Gastrocnemius medialis (tissue), 4 donors: Measurements from ENCODE around the gene MAVS. TPM values are rescaled to one million over a fixed set of nuclear protein-coding genes. Genes with fewer than 3 reads are reported as not detected.

Source experiments
- ATAC-seq, 2 donors: fragments of 150-250 bp; one replicate each; pipeline ENCODE4 v1.9.1; 2016
- DNase-seq, 2 donors: peaks; one replicate each; pipeline ENCODE4 v3.0.0-alpha.2; 2019
- H3K27ac ChIP-seq, 4 donors: fragments of 200-600 bp; sonication (generic); 1 replicate in 1 of 4; 2 replicates in 3 of 4; pipeline ENCODE4 v1.5.1; 2016 to 2018; ENCODE audit warnings: mild to moderate bottlenecking in 2 of 4, moderate library complexity in 1 of 4
- H3K27me3 ChIP-seq, 3 donors: fragments of 200-600 bp; sonication (generic) in 2 of 3; 1 replicate in 1 of 3; 2 replicates in 2 of 3; pipeline versions ENCODE4 v1.5.1 to v1.6.0; 2016 to 2019; ENCODE audit warnings: mild to moderate bottlenecking in 1 of 3, moderate library complexity in 1 of 3
- H3K36me3 ChIP-seq, 2 donors: fragments of 200-600 bp; sonication (generic) in 1 of 2; one replicate each; pipeline ENCODE4 v1.5.1; 2017 to 2018
- H3K4me1 ChIP-seq, 2 donors: fragments of 200-600 bp; sonication (generic) in 1 of 2; one replicate each; pipeline ENCODE4 v1.5.1; 2016 to 2017; ENCODE audit warnings: mild to moderate bottlenecking in 2 of 2
- H3K4me3 ChIP-seq, 4 donors: fragments of 200-600 bp; sonication (generic) in 3 of 4; 1 replicate in 1 of 4; 2 replicates in 3 of 4; pipeline ENCODE4 v1.5.1; 2016 to 2019; ENCODE audit warnings: mild to moderate bottlenecking in 2 of 4
- H3K9me3 ChIP-seq, 3 donors: fragments of 200-600 bp; sonication (generic) in 2 of 3; 1 replicate in 1 of 3; 2 replicates in 2 of 3; pipeline ENCODE4 v1.5.1; 2016 to 2019
- CTCF ChIP-seq, 5 experiments: fragments of 450-650 bp in 3 of 5; fragments of 200-600 bp in 2 of 5; sonication (generic) in 2 of 5; IDR thresholded peaks in 4 of 5; conservative IDR thresholded peaks in 1 of 5; 1 replicate in 4 of 5; 2 replicates in 1 of 5; pipeline ENCODE4 v1.5.1; 2016 to 2019; ENCODE audit warnings: antibody characterized with exemption in 5 of 5, mild to moderate bottlenecking in 3 of 5, moderate library complexity in 3 of 5
- POLR2A ChIP-seq, 2 donors: fragments of 450-650 bp; IDR thresholded peaks; one replicate each; pipeline ENCODE4 v1.6.1; 2017; ENCODE audit warnings: antibody characterized with exemption in 2 of 2, mild to moderate bottlenecking in 2 of 2, moderate library complexity in 2 of 2
- in situ Hi-C, 4 donors: fragments of 200-750 bp; cut with MboI; loops; one replicate each; pipeline versions ENCODE4 v1.15.0 to v1.8.0; 2017; ENCODE audit warnings: low sequenced_read_pairs in 4 of 4
- intact Hi-C: fragments of 100-400 bp; cut with DNase I; formaldehyde crosslinking; loops from one replicate; pipeline ENCODE4 v1.15.1; 2023; ENCODE audit warnings: low total_unique reads
- total RNA-seq, 4 donors: library from RNA; depleted of rRNA; stranded (reverse); fragments of >200 nt; gene quantifications; one replicate each; pipeline versions ENCODE4 v1.1.0 to v1.2.3, GENCODE V29; 2016

The MAVS gene
- total RNA-seq, 4 donors from 2014 or later = 37.9 to 64.5 (median 44.4) TPM

- H3K4me3 ChIP-seq = no peak overlapping the region
- ATAC-seq (no peak), DNase-seq (no peak)
- H3K9me3 ChIP-seq = no peaks in the 10 kb centered on the region
- H3K27ac ChIP-seq = no peak overlapping the region
- in situ Hi-C loops = loop anchor here in 1 of 4 donors (25.0 kb wide), 1 partner anchor 189 kb away; no protein-coding TSS in a partner anchor
- no peaks in the 10 kb centered on the region for H3K27me3 ChIP-seq
- H3K4me1 ChIP-seq = peaks cover 32% of the 10 kb centered on the region in 2 donors
- no peaks in the 10 kb centered on the region for H3K36me3 ChIP-seq
- intact Hi-C loops = no loop called here
- no peak for TF ChIP-seq POLR2A (IDR thresholded peaks at IDR 0.05)
- TF ChIP-seq CTCF (IDR thresholded peaks at IDR 0.05 in 4 of 5, conservative IDR thresholded peaks at IDR 0.05 in 1 of 5) = no peak
These were observed 52.0 kb downstream of the MAVS start for GRCh38 chr20:3898639-3899038.

GRCh38 chr20:3900187-3900604 lies 53.6 kb downstream of the MAVS start:
- in situ Hi-C loops (no loop called here), intact Hi-C loops (no loop called here)
- Histone ChIP-seq H3K36me3 (no peaks in the 10 kb centered on the region), H3K4me1 (peaks cover 24 to 33% of the 10 kb centered on the region in 2 donors), H3K27me3 (no peaks in the 10 kb centered on the region), H3K27ac (no peak overlapping the region), H3K4me3 (no peak overlapping the region), H3K9me3 (no peaks in the 10 kb centered on the region)
- DNase-seq = no peak
- ATAC-seq = no peak
- no peak for TF ChIP-seq POLR2A (IDR thresholded peaks at IDR 0.05)
- no peak for TF ChIP-seq CTCF (IDR thresholded peaks at IDR 0.05 in 4 of 5, conservative IDR thresholded peaks at IDR 0.05 in 1 of 5)

GRCh38 chr20:3901028-3901705 lies 54.5 kb downstream of the MAVS start:
- no peak for ATAC-seq

GRCh38 chr20:3901706-3902440 lies 55.2 kb downstream of the MAVS start:
- DNase-seq (no peak), ATAC-seq (no peak)
- H3K4me3 ChIP-seq = no peak overlapping the region
- no peaks in the 10 kb centered on the region for H3K36me3 ChIP-seq
- no peak for TF ChIP-seq CTCF (IDR thresholded peaks at IDR 0.05 in 4 of 5, conservative IDR thresholded peaks at IDR 0.05 in 1 of 5)
- in situ Hi-C loops = no loop called here
- peaks cover 17 to 18% of the 10 kb centered on the region in 2 donors for H3K4me1 ChIP-seq
- no peaks in the 10 kb centered on the region for H3K9me3 ChIP-seq
- intact Hi-C loops = no loop called here
- H3K27ac ChIP-seq = peak overlapping the region in 3 of 4 donors; percentile 19 to 43 (median 22)
- H3K27me3 ChIP-seq = no peaks in the 10 kb centered on the region

More at GRCh38 chr20:3901028-3901705, 54.5 kb downstream of the MAVS start:
- Histone ChIP-seq H3K9me3 (no peaks in the 10 kb centered on the region), H3K27ac (peak overlapping the region in 2 of 4 donors; percentile 19 to 43), H3K4me3 (no peak overlapping the region), H3K36me3 (no peaks in the 10 kb centered on the region), H3K27me3 (no peaks in the 10 kb centered on the region), H3K4me1 (peaks cover 24 to 25% of the 10 kb centered on the region in 2 donors)
- no peak for DNase-seq
- intact Hi-C loops = no loop called here
- TF ChIP-seq CTCF (IDR thresholded peaks at IDR 0.05 in 4 of 5, conservative IDR thresholded peaks at IDR 0.05 in 1 of 5) (no peak), POLR2A (IDR thresholded peaks at IDR 0.05) (no peak)
- in situ Hi-C loops = no loop called here
